Measurements from ENCODE around the gene NAA20.
"Not testable (repeated sequence)": the region's sequence is repeated elsewhere in the genome, so short reads cannot be mapped to it uniquely, and the experiment has no call there.

The NAA20 gene

GRCh38 chr20:19992996-19993908, 23.9 kb upstream of the NAA20 start:
- DNase-seq = no peak

GRCh38 chr20:19993958-19994669, 23.0 kb upstream of the NAA20 start:
- no peak for DNase-seq

- peak; percentile 35 for DNase-seq
These were observed 21.8 kb upstream of the NAA20 start for GRCh38 chr20:19995220-19995863.

GRCh38 chr20:19996222-19996621, 20.9 kb upstream of the NAA20 start:
- no peak for DNase-seq

- DNase-seq = no peak
These were observed 20.2 kb upstream of the NAA20 start for GRCh38 chr20:19996917-19997316.

- DNase-seq = no peak
These were observed 18.0 kb upstream of the NAA20 start for GRCh38 chr20:19998990-19999705.

GRCh38 chr20:20000211-20000968, 16.8 kb upstream of the NAA20 start:
- no peak for DNase-seq

GRCh38 chr20:20002101-20002998, 14.8 kb upstream of the NAA20 start:
- no peak for DNase-seq

- peak; percentile 58 for DNase-seq
These were observed 13.9 kb upstream of the NAA20 start for GRCh38 chr20:20003031-20003954.

- not testable (repeated sequence) for DNase-seq
These were observed 13.2 kb upstream of the NAA20 start for GRCh38 chr20:20003955-20004322.

- DNase-seq = no peak
These were observed 11.8 kb upstream of the NAA20 start for GRCh38 chr20:20005342-20005741.

GRCh38 chr20:20009784-20010253, 7.3 kb upstream of the NAA20 start:
- DNase-seq = no peak

GRCh38 chr20:20010639-20011500, 6.3 kb upstream of the NAA20 start:
- DNase-seq = no peak

- no peak for DNase-seq
These were observed 4.6 kb upstream of the NAA20 start for GRCh38 chr20:20012541-20012940.

GRCh38 chr20:20014659-20015058, 2.5 kb upstream of the NAA20 start:
- DNase-seq = peak; percentile 46

- peak; percentile 29 for DNase-seq
These were observed 653 bp downstream of the NAA20 start for GRCh38 chr20:20017844-20018185.

GRCh38 chr20:20018366-20018765, 1.2 kb downstream of the NAA20 start:
- no peak for DNase-seq

- no peak for DNase-seq
These were observed 2.0 kb downstream of the NAA20 start for GRCh38 chr20:20019123-20019522.

GRCh38 chr20:20020908-20021307, 3.7 kb downstream of the NAA20 start:
- no peak for DNase-seq

Measured in activated CD4-positive, alpha-beta T cell treated with anti-CD3 and anti-CD28 coated beads for 48 hours (primary cell).